ENCODE measurements around the gene ALDH1A2.

ALDH1A2 gene

DNA sequence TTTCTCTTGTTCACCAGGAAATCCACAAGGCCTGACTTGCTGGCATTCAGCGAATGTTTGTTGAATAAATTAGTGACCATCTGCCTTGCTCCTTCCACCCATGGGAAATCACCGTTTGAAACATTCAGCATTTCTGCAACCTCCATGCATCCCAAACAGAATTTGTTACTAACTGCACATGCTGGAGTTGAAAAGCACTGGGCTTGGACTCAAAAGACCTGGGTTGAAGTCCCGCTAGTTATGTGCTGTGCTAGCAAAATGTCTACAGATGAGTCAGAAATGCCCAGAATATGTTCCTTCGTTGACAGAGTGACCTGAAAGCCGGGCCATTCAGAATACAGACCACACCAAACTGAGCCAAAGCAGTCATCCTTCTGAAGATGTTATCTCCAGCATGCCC, 144.6 kb downstream of the ALDH1A2 start:
- no peak for ATAC-seq (ENCODE audit: low read depth)
- no peaks in the 10 kb centered on the region for H3K36me3 ChIP-seq (ENCODE audit: low read depth)
- no peak for DNase-seq (ENCODE audit: low spot score)
- no peaks in the 10 kb centered on the region for H3K9me3 ChIP-seq (ENCODE audit: severe bottlenecking)
- H3K4me3 ChIP-seq (ENCODE audit: severe bottlenecking) = no peak overlapping the region
- no peak overlapping the region for H3K27ac ChIP-seq (ENCODE audit: poor library complexity, severe bottlenecking)
- no peak for TF ChIP-seq CTCF (IDR thresholded peaks at IDR 0.05; ENCODE audit: poor library complexity, severe bottlenecking)
- peaks cover 4% of the 10 kb centered on the region for H3K4me1 ChIP-seq (ENCODE audit: insufficient read depth, poor library complexity, severe bottlenecking)
- no peaks in the 10 kb centered on the region for H3K27me3 ChIP-seq (ENCODE audit: insufficient read depth, poor library complexity, severe bottlenecking)

DNA sequence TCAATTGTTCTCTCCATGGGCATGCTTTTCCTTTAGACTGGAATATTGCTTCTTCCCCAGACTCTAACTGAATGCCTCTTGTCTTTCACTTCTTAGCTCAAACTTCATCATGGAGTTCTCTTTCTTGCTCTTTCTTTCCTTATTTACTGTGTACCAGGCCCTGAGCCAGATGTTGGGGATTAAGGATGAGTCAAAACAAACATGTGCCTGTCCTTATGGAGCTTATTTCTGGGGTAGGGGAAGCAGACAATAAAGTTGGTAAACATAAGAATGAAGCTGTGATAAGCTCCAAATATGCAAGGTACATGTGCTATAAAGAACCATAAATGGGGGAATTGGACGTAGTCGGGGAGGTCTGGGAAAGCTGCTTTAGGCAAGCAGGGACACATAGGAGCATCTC, 145.8 kb downstream of the ALDH1A2 start:
- no peaks in the 10 kb centered on the region for H3K27me3 ChIP-seq (ENCODE audit: insufficient read depth, poor library complexity, severe bottlenecking)
- ATAC-seq (ENCODE audit: low read depth) (peak; percentile 40; the same call in 1 of the 3 replicates), DNase-seq (ENCODE audit: low spot score) (no peak)
- no peak for TF ChIP-seq CTCF (IDR thresholded peaks at IDR 0.05; ENCODE audit: poor library complexity, severe bottlenecking)
- H3K36me3 ChIP-seq (ENCODE audit: low read depth) = no peaks in the 10 kb centered on the region
- H3K9me3 ChIP-seq (ENCODE audit: severe bottlenecking) = no peaks in the 10 kb centered on the region
- no peak overlapping the region for H3K4me3 ChIP-seq (ENCODE audit: severe bottlenecking)
- H3K4me1 ChIP-seq (ENCODE audit: insufficient read depth, poor library complexity, severe bottlenecking) = peaks cover 4% of the 10 kb centered on the region
- no peak overlapping the region for H3K27ac ChIP-seq (ENCODE audit: poor library complexity, severe bottlenecking)

DNA sequence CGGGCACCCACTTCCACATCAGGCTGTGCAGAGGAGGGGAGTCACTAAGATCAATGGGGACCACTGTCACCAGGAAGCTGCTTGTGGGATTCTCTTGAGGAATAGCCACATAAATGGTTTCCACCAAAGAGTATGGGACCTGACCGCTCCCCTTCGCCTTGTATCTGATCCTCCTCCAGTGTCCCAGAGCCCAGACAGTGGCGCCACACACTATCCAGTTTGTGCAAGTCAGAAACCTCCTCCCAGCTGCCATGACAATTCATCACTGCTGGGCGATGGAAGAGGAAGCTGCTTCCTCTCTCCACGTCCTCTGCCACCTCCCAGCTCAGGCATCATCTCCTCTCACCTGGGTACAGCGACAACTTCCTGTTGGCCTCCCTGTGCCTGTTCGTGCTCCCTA, 147.5 kb downstream of the ALDH1A2 start:
- no peak overlapping the region for H3K4me3 ChIP-seq (ENCODE audit: severe bottlenecking)
- ATAC-seq (ENCODE audit: low read depth) (no peak), DNase-seq (ENCODE audit: low spot score) (no peak)
- no peak for TF ChIP-seq CTCF (IDR thresholded peaks at IDR 0.05; ENCODE audit: poor library complexity, severe bottlenecking)
- H3K4me1 ChIP-seq (ENCODE audit: insufficient read depth, poor library complexity, severe bottlenecking) = peaks cover under 1% of the 10 kb centered on the region
- H3K9me3 ChIP-seq (ENCODE audit: severe bottlenecking) = no peaks in the 10 kb centered on the region
- H3K27me3 ChIP-seq (ENCODE audit: insufficient read depth, poor library complexity, severe bottlenecking) = no peaks in the 10 kb centered on the region
- no peaks in the 10 kb centered on the region for H3K36me3 ChIP-seq (ENCODE audit: low read depth)
- H3K27ac ChIP-seq (ENCODE audit: poor library complexity, severe bottlenecking) = no peak overlapping the region

- Histone ChIP-seq H3K36me3 (ENCODE audit: low read depth) (no peaks in the 10 kb centered on the region), H3K4me3 (ENCODE audit: severe bottlenecking) (no peak overlapping the region), H3K4me1 (ENCODE audit: insufficient read depth, poor library complexity, severe bottlenecking) (no peaks in the 10 kb centered on the region), H3K27ac (ENCODE audit: poor library complexity, severe bottlenecking) (no peak overlapping the region), H3K27me3 (ENCODE audit: insufficient read depth, poor library complexity, severe bottlenecking) (no peaks in the 10 kb centered on the region), H3K9me3 (ENCODE audit: severe bottlenecking) (no peaks in the 10 kb centered on the region)
- ATAC-seq (ENCODE audit: low read depth) = no peak
- DNase-seq (ENCODE audit: low spot score) = no peak
- no peak for TF ChIP-seq CTCF (IDR thresholded peaks at IDR 0.05; ENCODE audit: poor library complexity, severe bottlenecking)
Measured at GRCh38 chr15:57916695-57917094, 148.8 kb downstream of the ALDH1A2 start.

GRCh38 chr15:57915827-57916531, 149.5 kb downstream of the ALDH1A2 start:
- no peak for DNase-seq (ENCODE audit: low spot score)

More at GRCh38 chr15:57915827-57916531, 149.5 kb downstream of the ALDH1A2 start:
- Histone ChIP-seq H3K36me3 (ENCODE audit: low read depth) (no peaks in the 10 kb centered on the region), H3K4me1 (ENCODE audit: insufficient read depth, poor library complexity, severe bottlenecking) (no peaks in the 10 kb centered on the region), H3K27me3 (ENCODE audit: insufficient read depth, poor library complexity, severe bottlenecking) (no peaks in the 10 kb centered on the region), H3K9me3 (ENCODE audit: severe bottlenecking) (no peaks in the 10 kb centered on the region), H3K4me3 (ENCODE audit: severe bottlenecking) (no peak overlapping the region), H3K27ac (ENCODE audit: poor library complexity, severe bottlenecking) (no peak overlapping the region)
- ATAC-seq (ENCODE audit: low read depth) = no peak
- TF ChIP-seq CTCF (IDR thresholded peaks at IDR 0.05; ENCODE audit: poor library complexity, severe bottlenecking) = no peak
